Measurements from ENCODE around the gene CXCL9.
A peak's percentile ranks its signal among the peaks of the same experiment; 100 is the strongest.
"Not testable (repeated sequence)": the region's sequence is repeated elsewhere in the genome, so short reads cannot be mapped to it uniquely, and the experiment has no call there.

CXCL9 gene

DNA sequence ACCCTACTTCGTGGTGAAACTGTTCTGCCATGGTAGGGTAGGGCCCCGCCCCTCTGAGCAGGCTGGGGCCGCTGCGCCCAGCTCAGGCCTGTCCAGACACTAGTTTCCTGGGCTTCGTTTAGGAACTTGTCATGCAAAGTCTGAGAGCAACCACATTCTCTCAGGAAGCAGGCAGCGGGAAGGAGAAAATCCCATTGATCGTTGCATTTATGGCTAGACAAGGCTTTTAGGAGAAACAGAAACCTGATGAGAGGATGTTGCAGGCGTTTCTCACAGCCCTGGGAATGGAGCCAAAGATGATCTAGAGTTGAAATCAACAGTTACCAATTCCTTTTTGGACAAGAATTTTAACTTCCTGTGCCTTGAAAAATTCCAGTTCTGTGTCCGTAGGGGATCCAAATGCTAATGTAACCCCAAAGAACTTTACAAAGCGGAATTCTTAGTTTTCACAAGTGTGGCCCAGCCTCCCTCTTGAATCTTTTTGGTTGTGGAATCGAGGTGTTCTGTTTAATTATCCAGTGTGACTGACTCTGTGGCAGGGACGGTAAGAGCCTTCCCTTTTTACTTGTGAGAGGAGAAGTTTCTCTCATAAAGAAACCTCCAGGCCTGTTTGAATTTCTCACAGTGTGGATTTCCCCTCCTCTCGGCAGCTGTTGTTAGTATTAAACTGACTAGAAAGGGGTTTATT, 4.5 kb upstream of the CXCL9 start:
- H3K27me3 ChIP-seq (ENCODE audit: insufficient read depth, low read length): no peaks in the 10 kb centered on the region; the same call in 1 of the 2 replicates
- H3K9me3 ChIP-seq (ENCODE audit: insufficient read depth, low read depth, low read length): no peaks in the 10 kb centered on the region
- H3K27ac ChIP-seq (ENCODE audit: low read depth, low read length): 0 out of 2 replicates have a peak overlapping the region, but pooled peaks have one; percentile 5
- H3K4me3 ChIP-seq (ENCODE audit: low read length): no peak overlapping the region
- H3K4me1 ChIP-seq (ENCODE audit: insufficient read depth, low read length): peaks cover 13% of the 10 kb centered on the region
- H3K9ac ChIP-seq (ENCODE audit: low read depth, low read length): no peak overlapping the region; the same call in 1 of the 2 replicates
- WGBS: 64% methylated on average over 11 of the region's 13 CpGs
- H3K36me3 ChIP-seq (ENCODE audit: insufficient read depth, low read length): no peaks in the 10 kb centered on the region

DNA sequence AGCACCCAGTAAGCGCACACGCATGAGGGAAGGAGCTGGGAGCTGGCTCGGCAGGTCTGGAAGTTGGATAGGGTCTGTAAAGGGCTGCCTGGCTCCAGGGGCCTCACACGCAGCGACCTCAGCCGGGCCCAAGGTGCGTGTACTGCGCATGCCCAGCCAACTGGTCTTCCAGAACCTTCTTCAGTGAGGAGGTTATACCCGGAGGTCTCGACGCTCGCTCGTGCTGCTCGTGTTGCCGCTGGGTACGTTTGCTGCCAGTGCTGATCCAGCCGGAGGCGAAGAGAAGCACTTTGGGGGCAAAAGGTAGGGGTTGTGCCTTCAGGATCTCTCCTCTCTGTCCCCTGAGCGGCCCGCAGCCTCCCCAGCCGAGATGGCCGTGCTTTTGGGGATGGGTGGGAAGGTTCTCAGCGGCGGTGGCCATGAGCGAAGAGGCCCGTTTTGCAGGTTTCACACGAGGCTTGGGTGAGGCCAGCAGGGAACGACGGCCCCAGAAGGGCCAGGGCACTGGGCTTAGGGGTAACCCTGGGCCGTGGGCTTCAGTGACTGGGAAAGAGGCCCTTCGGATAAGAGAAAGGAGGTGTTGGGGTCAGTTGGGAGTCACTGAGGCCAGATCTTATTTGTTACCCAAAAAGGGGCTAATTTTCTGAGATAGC, 3.8 kb upstream of the CXCL9 start:
- Histone ChIP-seq H3K27ac (ENCODE audit: low read depth, low read length) (no peak overlapping the region), H3K27me3 (ENCODE audit: insufficient read depth, low read length) (no peaks in the 10 kb centered on the region; the same call in 1 of the 2 replicates), H3K9me3 (ENCODE audit: insufficient read depth, low read depth, low read length) (no peaks in the 10 kb centered on the region), H3K9ac (ENCODE audit: low read depth, low read length) (no peak overlapping the region), H3K4me3 (ENCODE audit: low read length) (no peak overlapping the region), H3K36me3 (ENCODE audit: insufficient read depth, low read length) (no peaks in the 10 kb centered on the region), H3K4me1 (ENCODE audit: insufficient read depth, low read length) (peaks cover 12% of the 10 kb centered on the region)
- 94% methylated on average over 31 of the region's 31 CpGs for WGBS

DNA sequence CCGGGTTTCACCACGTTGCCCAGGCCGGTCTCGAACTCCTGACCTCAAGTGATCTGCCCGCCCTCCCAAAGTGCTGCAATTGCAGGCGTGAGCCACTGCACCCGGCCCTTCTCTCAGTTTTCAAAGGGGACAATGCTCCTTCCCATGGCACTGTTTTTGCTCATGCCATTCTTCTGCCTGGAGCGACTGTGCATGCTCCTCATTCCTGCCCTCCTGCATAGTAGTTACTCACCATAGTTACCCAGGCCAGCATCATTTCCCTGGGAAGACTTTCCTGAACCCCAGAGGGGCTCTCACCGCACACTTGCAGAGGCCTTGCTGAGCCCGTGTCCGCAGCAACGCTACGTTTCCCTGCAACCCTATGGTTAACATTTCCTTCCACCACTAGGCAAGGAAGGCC, 3.3 kb upstream of the CXCL9 start:
- Histone ChIP-seq H3K27me3 (ENCODE audit: insufficient read depth, low read length) (no peaks in the 10 kb centered on the region; the same call in 1 of the 2 replicates), H3K27ac (ENCODE audit: low read depth, low read length) (no peak overlapping the region), H3K9me3 (ENCODE audit: insufficient read depth, low read depth, low read length) (no peaks in the 10 kb centered on the region), H3K36me3 (ENCODE audit: insufficient read depth, low read length) (no peaks in the 10 kb centered on the region), H3K4me1 (ENCODE audit: insufficient read depth, low read length) (peaks cover 11% of the 10 kb centered on the region), H3K9ac (ENCODE audit: low read depth, low read length) (no peak overlapping the region), H3K4me3 (ENCODE audit: low read length) (no peak overlapping the region)
- WGBS: 95% methylated on average over 13 of the region's 13 CpGs

DNA sequence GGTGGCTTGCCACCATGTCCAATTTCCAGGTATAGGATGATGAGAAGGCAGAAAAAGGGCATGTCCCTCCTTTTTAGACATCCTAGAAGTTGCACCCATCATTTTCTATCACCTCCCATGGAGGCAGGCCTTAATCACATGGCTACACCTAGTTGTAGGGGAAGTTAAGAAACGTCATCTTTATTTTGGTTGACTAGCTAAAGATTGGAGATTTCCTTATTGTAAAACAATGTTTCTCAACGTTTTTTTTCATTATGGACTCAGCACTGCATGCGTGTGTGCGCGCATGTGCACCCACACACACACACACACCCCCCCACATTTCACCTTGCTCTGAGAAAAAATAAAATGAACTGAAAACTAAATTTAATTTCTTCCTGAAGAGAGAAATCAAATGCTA, 2.0 kb upstream of the CXCL9 start:
- no peaks in the 10 kb centered on the region for H3K9me3 ChIP-seq (ENCODE audit: insufficient read depth, low read depth, low read length)
- no peak overlapping the region for H3K9ac ChIP-seq (ENCODE audit: low read depth, low read length)
- no peak overlapping the region for H3K4me3 ChIP-seq (ENCODE audit: low read length)
- peaks cover 11% of the 10 kb centered on the region for H3K4me1 ChIP-seq (ENCODE audit: insufficient read depth, low read length)
- H3K27ac ChIP-seq (ENCODE audit: low read depth, low read length): no peak overlapping the region
- H3K27me3 ChIP-seq (ENCODE audit: insufficient read depth, low read length): no peaks in the 10 kb centered on the region; the same call in 1 of the 2 replicates
- no peaks in the 10 kb centered on the region for H3K36me3 ChIP-seq (ENCODE audit: insufficient read depth, low read length)
- WGBS: 91% methylated on average over 5 of the region's 5 CpGs

DNA sequence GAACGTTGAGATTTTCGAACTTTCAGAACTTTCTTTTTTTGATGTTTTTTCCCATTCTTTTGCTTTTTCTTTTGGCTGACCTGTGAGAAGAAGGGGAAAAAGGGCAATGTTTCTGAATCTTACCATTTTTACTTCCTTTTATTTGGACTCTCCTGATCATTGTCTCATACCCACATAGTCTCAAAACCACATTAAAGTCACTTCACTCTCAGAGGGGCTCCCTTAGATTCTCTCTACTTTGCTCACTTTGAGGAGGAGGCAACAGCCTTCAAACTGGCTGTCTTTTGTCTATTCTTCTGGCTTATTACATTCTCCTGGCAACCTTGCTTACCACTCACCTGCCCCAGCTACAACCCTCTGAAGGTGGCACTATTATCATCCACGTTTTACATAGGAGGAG, 3.7 kb downstream of the CXCL9 start:
- Histone ChIP-seq H3K9ac (ENCODE audit: low read depth, low read length) (no peak overlapping the region), H3K36me3 (ENCODE audit: insufficient read depth, low read length) (no peaks in the 10 kb centered on the region), H3K27me3 (ENCODE audit: insufficient read depth, low read length) (no peaks in the 10 kb centered on the region), H3K27ac (ENCODE audit: low read depth, low read length) (no peak overlapping the region), H3K4me1 (ENCODE audit: insufficient read depth, low read length) (no peaks in the 10 kb centered on the region), H3K9me3 (ENCODE audit: insufficient read depth, low read depth, low read length) (no peaks in the 10 kb centered on the region), H3K4me3 (ENCODE audit: low read length) (no peak overlapping the region)
- WGBS: 92% methylated on average over 3 of the region's 3 CpGs

DNA sequence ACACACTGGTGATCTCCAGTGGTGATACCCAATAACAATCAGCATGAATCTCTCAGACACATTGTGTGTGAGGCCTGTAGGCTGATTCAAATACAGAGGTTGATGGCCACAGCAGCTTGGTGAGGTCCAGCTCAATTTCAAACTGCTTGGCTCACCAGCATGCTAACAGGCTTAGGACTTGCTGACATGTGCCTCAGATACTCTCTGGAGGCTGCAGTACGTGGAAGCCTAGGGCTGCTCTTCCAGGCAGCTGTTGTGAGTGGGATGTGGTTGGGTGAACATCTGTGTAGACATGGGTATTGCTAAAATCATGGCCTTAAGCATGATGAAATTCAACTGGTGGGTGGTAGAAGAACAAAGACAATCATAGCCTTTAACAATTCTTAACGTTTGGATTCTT, 4.3 kb downstream of the CXCL9 start:
- WGBS: 96% methylated on average over 1 of the region's 2 CpGs
- Histone ChIP-seq H3K9me3 (ENCODE audit: insufficient read depth, low read depth, low read length) (no peaks in the 10 kb centered on the region), H3K36me3 (ENCODE audit: insufficient read depth, low read length) (no peaks in the 10 kb centered on the region), H3K27ac (ENCODE audit: low read depth, low read length) (no peak overlapping the region), H3K27me3 (ENCODE audit: insufficient read depth, low read length) (no peaks in the 10 kb centered on the region), H3K4me1 (ENCODE audit: insufficient read depth, low read length) (no peaks in the 10 kb centered on the region), H3K9ac (ENCODE audit: low read depth, low read length) (no peak overlapping the region), H3K4me3 (ENCODE audit: low read length) (no peak overlapping the region)

DNA sequence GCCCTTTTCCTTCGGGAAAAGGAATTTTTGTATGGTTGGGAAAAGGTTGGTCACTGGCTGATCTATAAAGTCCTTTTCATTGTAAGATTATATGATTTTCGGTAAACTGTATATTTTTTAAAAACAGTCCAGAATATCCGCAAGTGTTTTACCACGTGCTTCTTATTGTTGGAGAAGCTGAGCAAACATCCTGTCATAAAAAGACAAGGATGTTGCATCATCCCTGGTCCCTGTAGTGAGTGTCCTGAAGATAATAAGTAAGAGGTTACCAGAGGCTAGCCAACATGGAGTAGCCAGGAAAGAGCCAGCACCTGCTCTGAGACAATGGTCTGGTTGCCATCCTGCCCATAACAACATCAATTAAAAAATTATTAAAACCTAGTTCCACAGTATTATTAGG, 5.1 kb downstream of the CXCL9 start:
- Histone ChIP-seq H3K9ac (ENCODE audit: low read depth, low read length) (no peak overlapping the region), H3K36me3 (ENCODE audit: insufficient read depth, low read length) (no peaks in the 10 kb centered on the region), H3K27ac (ENCODE audit: low read depth, low read length) (no peak overlapping the region), H3K4me1 (ENCODE audit: insufficient read depth, low read length) (no peaks in the 10 kb centered on the region), H3K4me3 (ENCODE audit: low read length) (no peak overlapping the region), H3K27me3 (ENCODE audit: insufficient read depth, low read length) (no peaks in the 10 kb centered on the region), H3K9me3 (ENCODE audit: insufficient read depth, low read depth, low read length) (no peaks in the 10 kb centered on the region)
- 89% methylated on average over 4 of the region's 4 CpGs for WGBS

DNA sequence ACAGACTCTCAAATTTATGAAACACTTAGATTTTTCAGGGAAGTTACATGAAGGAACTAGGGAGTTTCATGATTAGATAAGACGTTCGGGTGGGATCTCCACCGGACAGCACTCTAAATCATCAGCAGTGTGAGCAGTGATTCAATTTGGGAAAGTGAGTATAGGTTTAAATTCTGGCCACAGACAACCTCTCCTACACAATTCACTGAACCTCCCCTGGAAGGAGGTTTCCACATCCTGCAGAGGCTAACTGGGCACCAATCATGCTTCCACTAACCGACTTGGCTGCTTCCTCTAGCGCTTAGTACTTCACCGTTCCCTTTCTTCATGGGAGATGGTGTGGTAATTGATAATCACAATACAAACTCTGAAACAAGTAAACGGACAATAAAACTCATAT, 5.6 kb downstream of the CXCL9 start:
- no peaks in the 10 kb centered on the region for H3K36me3 ChIP-seq (ENCODE audit: insufficient read depth, low read length)

DNA sequence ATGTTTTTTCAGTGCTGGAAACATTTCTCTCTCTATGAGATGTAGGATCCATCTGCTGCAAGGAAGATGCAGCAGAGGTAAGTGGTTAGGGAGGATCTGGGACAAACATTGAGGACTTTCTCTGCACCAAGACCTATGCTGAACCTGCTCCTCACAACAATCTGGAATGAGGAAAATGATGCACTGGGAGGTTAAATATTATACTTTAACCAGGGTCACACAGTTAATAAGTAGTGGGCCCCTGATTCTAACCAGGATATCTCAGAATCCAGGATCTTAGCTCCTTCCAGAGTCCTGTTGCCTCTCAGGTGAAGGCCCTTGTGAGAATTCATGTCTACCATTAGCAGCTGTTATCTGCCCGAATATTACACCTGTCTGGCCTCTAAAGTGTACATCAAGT, 7.0 kb downstream of the CXCL9 start:
- H3K4me1 ChIP-seq (ENCODE audit: insufficient read depth, low read length): no peaks in the 10 kb centered on the region
- H3K36me3 ChIP-seq (ENCODE audit: insufficient read depth, low read length): no peaks in the 10 kb centered on the region
- no peaks in the 10 kb centered on the region for H3K9me3 ChIP-seq (ENCODE audit: insufficient read depth, low read depth, low read length)
- WGBS: 94% methylated on average over 1 of the region's 1 CpG
- no peak overlapping the region for H3K27ac ChIP-seq (ENCODE audit: low read depth, low read length)
- H3K9ac ChIP-seq (ENCODE audit: low read depth, low read length): no peak overlapping the region
- no peak overlapping the region for H3K4me3 ChIP-seq (ENCODE audit: low read length)
- no peaks in the 10 kb centered on the region for H3K27me3 ChIP-seq (ENCODE audit: insufficient read depth, low read length)

More for the DNA sequence above, 5.6 kb downstream of the CXCL9 start:
- Histone ChIP-seq H3K4me1 (ENCODE audit: insufficient read depth, low read length) (no peaks in the 10 kb centered on the region), H3K4me3 (ENCODE audit: low read length) (no peak overlapping the region), H3K9ac (ENCODE audit: low read depth, low read length) (no peak overlapping the region), H3K9me3 (ENCODE audit: insufficient read depth, low read depth, low read length) (no peaks in the 10 kb centered on the region), H3K27ac (ENCODE audit: low read depth, low read length) (no peak overlapping the region), H3K27me3 (ENCODE audit: insufficient read depth, low read length) (no peaks in the 10 kb centered on the region)
- WGBS: 100% methylated on average over 7 of the region's 7 CpGs

DNA sequence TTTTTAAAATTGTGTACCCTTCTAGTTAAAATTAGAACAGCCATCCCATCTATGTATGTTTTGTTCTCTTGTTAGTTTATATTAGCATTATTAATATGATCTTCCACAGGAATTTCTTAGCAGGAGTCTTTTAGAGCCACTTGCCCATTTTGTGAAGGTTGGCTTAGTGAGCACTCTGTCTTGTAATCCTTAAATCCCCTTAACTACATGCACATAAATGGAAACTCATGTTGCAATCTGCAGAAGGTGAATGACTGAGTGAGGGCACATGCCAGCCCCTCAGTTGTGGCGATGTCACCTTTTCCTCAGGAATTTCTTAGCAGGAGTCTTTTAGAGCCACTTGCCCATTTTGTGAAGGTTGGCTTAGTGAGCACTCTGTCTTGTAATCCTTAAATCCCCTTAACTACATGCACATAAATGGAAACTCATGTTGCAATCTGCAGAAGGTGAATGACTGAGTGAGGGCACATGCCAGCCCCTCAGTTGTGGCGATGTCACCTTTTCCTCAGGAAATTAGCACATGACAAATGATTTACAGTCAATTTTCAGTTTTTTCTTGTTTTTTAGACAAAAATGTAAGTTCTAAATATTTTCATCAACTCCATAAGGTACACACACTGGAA, 8.7 kb downstream of the CXCL9 start:
- H3K9ac ChIP-seq (ENCODE audit: low read depth, low read length); H3K9me3 ChIP-seq (ENCODE audit: insufficient read depth, low read depth, low read length); H3K27ac ChIP-seq (ENCODE audit: low read depth, low read length); H3K4me3 ChIP-seq (ENCODE audit: low read length); H3K27me3 ChIP-seq (ENCODE audit: insufficient read depth, low read length); H3K4me1 ChIP-seq (ENCODE audit: insufficient read depth, low read length); H3K36me3 ChIP-seq (ENCODE audit: insufficient read depth, low read length): not testable (repeated sequence)
- 91% methylated on average over 2 of the region's 2 CpGs for WGBS

DNA sequence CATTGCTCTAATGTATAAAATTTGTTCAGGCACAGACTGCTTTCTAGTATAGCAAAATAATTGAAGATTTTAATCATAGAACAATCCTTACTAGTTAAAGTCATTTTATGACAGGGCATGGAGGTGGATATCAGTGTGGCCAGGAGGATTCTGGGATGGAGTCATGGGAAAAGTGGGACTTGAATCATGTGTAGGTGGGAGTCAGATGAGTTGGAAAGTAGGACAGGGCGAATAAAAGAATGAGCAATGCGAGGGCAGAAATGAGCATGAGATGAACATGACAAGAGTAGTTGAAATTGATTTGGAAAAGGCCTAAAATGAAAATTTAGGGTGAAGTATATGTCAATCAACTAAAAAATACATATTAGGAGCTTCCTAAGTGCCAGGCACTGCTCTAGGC, 9.4 kb downstream of the CXCL9 start:
- no peaks in the 10 kb centered on the region for H3K4me1 ChIP-seq (ENCODE audit: insufficient read depth, low read length)
- H3K36me3 ChIP-seq (ENCODE audit: insufficient read depth, low read length): no peaks in the 10 kb centered on the region
- H3K27ac ChIP-seq (ENCODE audit: low read depth, low read length): no peak overlapping the region
- no peak overlapping the region for H3K9ac ChIP-seq (ENCODE audit: low read depth, low read length)
- 91% methylated on average over 2 of the region's 2 CpGs for WGBS
- H3K27me3 ChIP-seq (ENCODE audit: insufficient read depth, low read length): no peaks in the 10 kb centered on the region
- H3K4me3 ChIP-seq (ENCODE audit: low read length): no peak overlapping the region
- H3K9me3 ChIP-seq (ENCODE audit: insufficient read depth, low read depth, low read length): no peaks in the 10 kb centered on the region

Measured in HUES64 (cell line).